HepG2 (cell line): ENCODE data around the gene IRF1. TPM values are rescaled to one million over a fixed set of nuclear protein-coding genes. Genes with fewer than 3 reads are reported as not detected.

Source experiments
- AKAP8 ChIP-seq: sonication (generic); formaldehyde crosslinking; IDR thresholded peaks from 2 replicates; pipeline ENCODE4 v1.5.1; 2020; ENCODE audit warnings: mild to moderate bottlenecking, missing genetic modification reagents
- GATAD2A ChIP-seq: IDR thresholded peaks from 2 replicates; pipeline ENCODE4 v1.6.1; 2016
- HES4 ChIP-seq: sonication (generic); formaldehyde crosslinking; IDR thresholded peaks from 2 replicates; pipeline ENCODE4 v1.9.0; 2021; ENCODE audit warnings: mild to moderate bottlenecking, missing genetic modification reagents, borderline replicate concordance
- HMGA1 ChIP-seq: sonication (generic); formaldehyde crosslinking; conservative IDR thresholded peaks from 2 replicates; pipeline ENCODE4 v1.4.0; 2020; ENCODE audit warnings: missing genetic modification reagents
- HOXA3 ChIP-seq: sonication (generic); formaldehyde crosslinking; IDR thresholded peaks from 2 replicates; pipeline ENCODE4 v1.5.0; 2020; ENCODE audit warnings: missing genetic modification reagents
- MTA1 ChIP-seq: sonication (generic); formaldehyde crosslinking; IDR thresholded peaks from 2 replicates; pipeline ENCODE4 v1.4.0; 2020; ENCODE audit warnings: missing genetic modification reagents, mild to moderate bottlenecking, borderline replicate concordance
- TEAD2 ChIP-seq: sonication (generic); formaldehyde crosslinking; IDR thresholded peaks from 2 replicates; pipeline ENCODE4 v1.9.0; 2021; ENCODE audit warnings: missing genetic modification reagents
- THYN1 ChIP-seq: sonication (generic); formaldehyde crosslinking; IDR thresholded peaks from 2 replicates; pipeline ENCODE4 v1.8.1; 2023; ENCODE audit warnings: low read depth, mild to moderate bottlenecking, moderate library complexity, missing genetic modification reagents, borderline replicate concordance
- ZBTB21 ChIP-seq: sonication (generic); formaldehyde crosslinking; IDR thresholded peaks from 2 replicates; pipeline ENCODE4 v1.4.0; 2020; ENCODE audit warnings: missing genetic modification reagents
- ZBTB3 ChIP-seq: sonication (generic); formaldehyde crosslinking; IDR thresholded peaks from 2 replicates; pipeline ENCODE4 v1.4.0; 2020; ENCODE audit warnings: low read depth, mild to moderate bottlenecking, moderate library complexity, missing genetic modification reagents, borderline replicate concordance
- ZKSCAN5 ChIP-seq: sonication (generic); formaldehyde crosslinking; IDR thresholded peaks from 2 replicates; pipeline ENCODE4 v1.5.1; 2020; ENCODE audit warnings: mild to moderate bottlenecking, missing genetic modification reagents
- ZNF773 ChIP-seq: sonication (generic); formaldehyde crosslinking; IDR thresholded peaks from 2 replicates; pipeline ENCODE4 v1.4.0; 2020; ENCODE audit warnings: missing genetic modification reagents, borderline replicate concordance
- ZNF776 ChIP-seq: sonication (generic); formaldehyde crosslinking; IDR thresholded peaks from 2 replicates; pipeline ENCODE4 v1.4.0; 2020; ENCODE audit warnings: mild to moderate bottlenecking, missing genetic modification reagents
- polyA plus RNA-seq, 8 experiments: library from polyadenylated mRNA; depleted of rRNA in 3 of 8; stranded (reverse) in 7 of 8; unstranded in 1 of 8; fragments of >200 nt; fragmentation: Illumina TruSeq in 4 of 8; extraction: Trizol in 4 of 8; gene quantifications; 2 replicates each; pipeline versions ENCODE4 v1.2.1 to v1.2.3, GENCODE V29; 2011 to 2016; ENCODE audit warnings: low read depth in 4 of 8, missing spikeins in 1 of 8, mixed read lengths in 1 of 8; ENCODE audit not compliant: insufficient read depth in 1 of 8
- total RNA-seq, 5 experiments: library from RNA; depleted of rRNA; stranded (reverse); fragments of >200 nt; fragmentation: Illumina TruSeq; extraction: Trizol; gene quantifications; 2 replicates each; pipeline ENCODE4 v1.2.3, GENCODE V29; 2016; ENCODE audit warnings: low read depth in 1 of 5
- TF ChIP-seq, protein P1 (sequence below): IDR thresholded peaks from 2 replicates; pipeline ENCODE4 v1.6.1; 2018; ENCODE audit warnings: missing genetic modification reagents
- TF ChIP-seq, protein P2 (sequence below): sonication (generic); formaldehyde crosslinking; conservative IDR thresholded peaks from 2 replicates; pipeline ENCODE4 v1.4.0; 2020; ENCODE audit warnings: missing genetic modification reagents
- TF ChIP-seq, protein P3 (sequence below): sonication (generic); formaldehyde crosslinking; conservative IDR thresholded peaks from 2 replicates; pipeline ENCODE4 v1.4.0; 2020; ENCODE audit warnings: missing genetic modification reagents
- TF ChIP-seq, protein P4 (sequence below): sonication (generic); formaldehyde crosslinking; IDR thresholded peaks from 2 replicates; pipeline ENCODE4 v1.4.0; 2020; ENCODE audit warnings: missing genetic modification reagents, borderline replicate concordance
- TF ChIP-seq, protein P5 (sequence below): sonication (generic); formaldehyde crosslinking; IDR thresholded peaks from 2 replicates; pipeline ENCODE4 v1.8.0; 2022; ENCODE audit warnings: missing genetic modification reagents, low read depth, mild to moderate bottlenecking, borderline replicate concordance

The IRF1 gene
- total and polyA plus RNA-seq, 2 of the 13 experiments (the other 11 are each of a cell fraction or from before 2014, with no cell fraction given) = 4.1 to 8.8 TPM

DNA sequence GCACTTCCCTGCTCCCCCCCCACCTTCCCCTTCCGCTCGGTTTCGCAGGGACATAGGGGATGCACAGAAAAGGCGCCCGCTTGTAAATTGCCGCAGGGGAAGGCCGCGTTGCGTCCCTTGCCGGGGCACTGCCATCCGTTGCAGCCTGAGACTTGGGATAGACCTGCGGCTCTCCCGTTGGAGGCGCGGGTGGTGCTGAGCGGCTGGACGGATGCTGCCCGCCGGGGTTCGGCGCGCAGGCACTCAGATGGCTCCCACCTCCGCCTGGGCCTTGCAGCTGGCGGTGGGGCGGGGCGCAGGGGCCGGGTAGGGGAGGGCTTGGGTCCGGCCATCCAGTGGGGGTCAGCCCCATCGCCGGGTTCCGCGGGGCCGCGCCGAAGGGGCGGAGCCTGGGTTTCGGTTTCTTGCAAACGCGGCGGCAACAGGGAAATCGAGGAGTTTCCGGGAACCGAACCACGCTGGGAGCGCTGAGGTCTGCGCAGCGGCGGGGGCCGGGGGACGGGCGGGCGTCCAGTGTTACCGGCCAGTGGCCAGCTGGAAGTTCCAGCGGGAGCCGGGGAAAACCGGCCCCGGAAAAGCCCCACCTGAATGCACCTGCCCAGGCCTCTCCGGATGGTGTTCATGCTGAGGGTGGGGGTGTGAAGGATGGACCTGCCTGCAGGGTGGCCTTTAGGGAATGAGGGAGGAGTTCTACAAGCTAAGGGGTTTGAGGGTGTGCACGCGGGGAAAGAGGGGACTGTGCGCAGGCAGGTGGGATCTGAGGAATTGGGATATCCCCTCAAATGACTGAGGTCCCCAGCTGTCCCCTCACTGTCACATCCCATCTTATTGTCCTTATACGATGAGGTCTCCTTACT is 6.3 kb upstream of the IRF1 start (continued):
- TF ChIP-seq, protein P1, sequence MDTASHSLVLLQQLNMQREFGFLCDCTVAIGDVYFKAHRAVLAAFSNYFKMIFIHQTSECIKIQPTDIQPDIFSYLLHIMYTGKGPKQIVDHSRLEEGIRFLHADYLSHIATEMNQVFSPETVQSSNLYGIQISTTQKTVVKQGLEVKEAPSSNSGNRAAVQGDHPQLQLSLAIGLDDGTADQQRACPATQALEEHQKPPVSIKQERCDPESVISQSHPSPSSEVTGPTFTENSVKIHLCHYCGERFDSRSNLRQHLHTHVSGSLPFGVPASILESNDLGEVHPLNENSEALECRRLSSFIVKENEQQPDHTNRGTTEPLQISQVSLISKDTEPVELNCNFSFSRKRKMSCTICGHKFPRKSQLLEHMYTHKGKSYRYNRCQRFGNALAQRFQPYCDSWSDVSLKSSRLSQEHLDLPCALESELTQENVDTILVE (CRISPR knock-in tag) = no peak
- TF ChIP-seq MTA1 (no peak), HES4 (CRISPR knock-in tag) (no peak), HMGA1 (no peak), TEAD2 (CRISPR knock-in tag) (no peak), HOXA3 (CRISPR knock-in tag) (no peak), ZKSCAN5 (CRISPR knock-in tag) (no peak), AKAP8 (peak; percentile 74; the same call in 1 of the 2 replicates), ZNF776 (CRISPR knock-in tag) (no peak), THYN1 (CRISPR knock-in tag) (no peak), ZBTB3 (CRISPR knock-in tag) (no peak), ZNF773 (CRISPR knock-in tag) (no peak), ZBTB21 (CRISPR knock-in tag) (no peak), GATAD2A (CRISPR knock-in tag) (no peak)
- TF ChIP-seq, protein P2, sequence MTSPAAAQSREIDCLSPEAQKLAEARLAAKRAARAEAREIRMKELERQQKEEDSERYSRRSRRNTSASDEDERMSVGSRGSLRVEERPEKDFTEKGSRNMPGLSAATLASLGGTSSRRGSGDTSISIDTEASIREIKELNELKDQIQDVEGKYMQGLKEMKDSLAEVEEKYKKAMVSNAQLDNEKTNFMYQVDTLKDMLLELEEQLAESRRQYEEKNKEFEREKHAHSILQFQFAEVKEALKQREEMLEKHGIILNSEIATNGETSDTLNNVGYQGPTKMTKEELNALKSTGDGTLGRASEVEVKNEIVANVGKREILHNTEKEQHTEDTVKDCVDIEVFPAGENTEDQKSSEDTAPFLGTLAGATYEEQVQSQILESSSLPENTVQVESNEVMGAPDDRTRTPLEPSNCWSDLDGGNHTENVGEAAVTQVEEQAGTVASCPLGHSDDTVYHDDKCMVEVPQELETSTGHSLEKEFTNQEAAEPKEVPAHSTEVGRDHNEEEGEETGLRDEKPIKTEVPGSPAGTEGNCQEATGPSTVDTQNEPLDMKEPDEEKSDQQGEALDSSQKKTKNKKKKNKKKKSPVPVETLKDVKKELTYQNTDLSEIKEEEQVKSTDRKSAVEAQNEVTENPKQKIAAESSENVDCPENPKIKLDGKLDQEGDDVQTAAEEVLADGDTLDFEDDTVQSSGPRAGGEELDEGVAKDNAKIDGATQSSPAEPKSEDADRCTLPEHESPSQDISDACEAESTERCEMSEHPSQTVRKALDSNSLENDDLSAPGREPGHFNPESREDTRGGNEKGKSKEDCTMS (CRISPR knock-in tag) = no peak
- TF ChIP-seq, protein P3, sequence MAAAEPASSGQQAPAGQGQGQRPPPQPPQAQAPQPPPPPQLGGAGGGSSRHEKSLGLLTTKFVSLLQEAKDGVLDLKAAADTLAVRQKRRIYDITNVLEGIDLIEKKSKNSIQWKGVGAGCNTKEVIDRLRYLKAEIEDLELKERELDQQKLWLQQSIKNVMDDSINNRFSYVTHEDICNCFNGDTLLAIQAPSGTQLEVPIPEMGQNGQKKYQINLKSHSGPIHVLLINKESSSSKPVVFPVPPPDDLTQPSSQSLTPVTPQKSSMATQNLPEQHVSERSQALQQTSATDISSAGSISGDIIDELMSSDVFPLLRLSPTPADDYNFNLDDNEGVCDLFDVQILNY (CRISPR knock-in tag) = no peak
- TF ChIP-seq, protein P4, sequence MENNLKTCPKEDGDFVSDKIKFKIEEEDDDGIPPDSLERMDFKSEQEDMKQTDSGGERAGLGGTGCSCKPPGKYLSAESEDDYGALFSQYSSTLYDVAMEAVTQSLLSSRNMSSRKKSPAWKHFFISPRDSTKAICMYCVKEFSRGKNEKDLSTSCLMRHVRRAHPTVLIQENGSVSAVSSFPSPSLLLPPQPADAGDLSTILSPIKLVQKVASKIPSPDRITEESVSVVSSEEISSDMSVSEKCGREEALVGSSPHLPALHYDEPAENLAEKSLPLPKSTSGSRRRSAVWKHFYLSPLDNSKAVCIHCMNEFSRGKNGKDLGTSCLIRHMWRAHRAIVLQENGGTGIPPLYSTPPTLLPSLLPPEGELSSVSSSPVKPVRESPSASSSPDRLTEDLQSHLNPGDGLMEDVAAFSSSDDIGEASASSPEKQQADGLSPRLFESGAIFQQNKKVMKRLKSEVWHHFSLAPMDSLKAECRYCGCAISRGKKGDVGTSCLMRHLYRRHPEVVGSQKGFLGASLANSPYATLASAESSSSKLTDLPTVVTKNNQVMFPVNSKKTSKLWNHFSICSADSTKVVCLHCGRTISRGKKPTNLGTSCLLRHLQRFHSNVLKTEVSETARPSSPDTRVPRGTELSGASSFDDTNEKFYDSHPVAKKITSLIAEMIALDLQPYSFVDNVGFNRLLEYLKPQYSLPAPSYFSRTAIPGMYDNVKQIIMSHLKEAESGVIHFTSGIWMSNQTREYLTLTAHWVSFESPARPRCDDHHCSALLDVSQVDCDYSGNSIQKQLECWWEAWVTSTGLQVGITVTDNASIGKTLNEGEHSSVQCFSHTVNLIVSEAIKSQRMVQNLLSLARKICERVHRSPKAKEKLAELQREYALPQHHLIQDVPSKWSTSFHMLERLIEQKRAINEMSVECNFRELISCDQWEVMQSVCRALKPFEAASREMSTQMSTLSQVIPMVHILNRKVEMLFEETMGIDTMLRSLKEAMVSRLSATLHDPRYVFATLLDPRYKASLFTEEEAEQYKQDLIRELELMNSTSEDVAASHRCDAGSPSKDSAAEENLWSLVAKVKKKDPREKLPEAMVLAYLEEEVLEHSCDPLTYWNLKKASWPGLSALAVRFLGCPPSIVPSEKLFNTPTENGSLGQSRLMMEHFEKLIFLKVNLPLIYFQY = no peak
- TF ChIP-seq, protein P5, sequence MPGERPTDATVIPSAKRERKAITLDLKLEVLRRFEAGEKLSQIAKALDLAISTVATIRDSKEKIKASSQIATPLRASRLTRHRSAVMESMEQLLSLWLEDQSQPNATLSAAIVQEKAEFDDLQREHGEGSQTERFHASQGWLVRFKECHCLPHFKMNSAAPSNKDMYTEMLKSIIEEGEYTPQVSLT (CRISPR knock-in tag) = 0 out of 2 replicates have a peak, but pooled peaks have one; percentile 20
